ENCODE measurements around the gene PGK1. TPM values are rescaled to one million over a fixed set of nuclear protein-coding genes. Genes with fewer than 3 reads are reported as not detected.

The PGK1 gene
- total and polyA plus RNA-seq, 8 donors, result 270 to 420 (median 293) TPM

DNA sequence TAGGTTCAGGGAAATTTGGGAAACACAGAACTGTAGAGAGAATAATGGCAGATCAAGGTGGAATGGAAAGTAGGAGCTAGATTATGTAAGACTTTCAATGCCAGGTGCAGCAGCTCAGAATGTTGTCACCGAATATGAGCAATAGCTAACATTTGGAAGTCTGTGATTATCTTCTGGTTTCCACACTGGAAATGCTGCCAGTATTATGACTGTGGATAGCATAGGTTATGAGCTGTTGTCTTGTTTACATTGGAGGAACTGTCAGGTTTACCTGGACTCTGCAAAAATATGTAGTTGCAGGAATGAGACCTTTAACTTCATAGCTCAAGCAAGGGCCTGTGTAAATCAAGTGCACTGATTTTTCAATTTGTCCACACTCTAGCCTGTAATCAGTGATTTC is 61.4 kb downstream of the PGK1 start:
- intact Hi-C loops (cut with DNase I), result no loop called here
- Histone ChIP-seq H3K27ac (no peak overlapping the region), H3K4me3 (no peak overlapping the region), H3K4me1 (no peaks in the 10 kb centered on the region), H3K36me3 (no peaks in the 10 kb centered on the region), H3K27me3 (no peaks in the 10 kb centered on the region), H3K9me3 (no peaks in the 10 kb centered on the region)
- DNase-seq, result no peak
- TF ChIP-seq, protein P1, sequence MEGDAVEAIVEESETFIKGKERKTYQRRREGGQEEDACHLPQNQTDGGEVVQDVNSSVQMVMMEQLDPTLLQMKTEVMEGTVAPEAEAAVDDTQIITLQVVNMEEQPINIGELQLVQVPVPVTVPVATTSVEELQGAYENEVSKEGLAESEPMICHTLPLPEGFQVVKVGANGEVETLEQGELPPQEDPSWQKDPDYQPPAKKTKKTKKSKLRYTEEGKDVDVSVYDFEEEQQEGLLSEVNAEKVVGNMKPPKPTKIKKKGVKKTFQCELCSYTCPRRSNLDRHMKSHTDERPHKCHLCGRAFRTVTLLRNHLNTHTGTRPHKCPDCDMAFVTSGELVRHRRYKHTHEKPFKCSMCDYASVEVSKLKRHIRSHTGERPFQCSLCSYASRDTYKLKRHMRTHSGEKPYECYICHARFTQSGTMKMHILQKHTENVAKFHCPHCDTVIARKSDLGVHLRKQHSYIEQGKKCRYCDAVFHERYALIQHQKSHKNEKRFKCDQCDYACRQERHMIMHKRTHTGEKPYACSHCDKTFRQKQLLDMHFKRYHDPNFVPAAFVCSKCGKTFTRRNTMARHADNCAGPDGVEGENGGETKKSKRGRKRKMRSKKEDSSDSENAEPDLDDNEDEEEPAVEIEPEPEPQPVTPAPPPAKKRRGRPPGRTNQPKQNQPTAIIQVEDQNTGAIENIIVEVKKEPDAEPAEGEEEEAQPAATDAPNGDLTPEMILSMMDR (IDR thresholded peaks at IDR 0.05), result no peak
- ATAC-seq, result no peak

DNA sequence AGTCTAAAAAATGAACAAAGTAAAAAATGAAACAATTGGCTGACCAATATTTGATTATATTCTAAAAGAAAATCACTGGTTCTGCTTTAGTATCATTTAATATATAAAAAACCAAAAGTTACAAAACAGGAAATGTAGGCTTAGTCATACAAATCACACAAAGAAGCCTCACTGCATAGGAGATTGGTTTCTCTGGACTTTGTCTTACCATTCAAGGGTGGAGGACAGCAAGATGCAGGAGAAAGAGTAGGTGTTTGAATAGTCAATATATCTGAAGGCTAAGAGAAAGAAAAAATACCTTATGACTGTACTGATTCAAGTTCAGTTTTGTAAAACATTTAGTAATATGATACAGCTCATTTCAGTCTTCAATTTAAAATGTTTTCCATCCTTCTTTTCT is 64.0 kb downstream of the PGK1 start:
- DNase-seq (no peak), ATAC-seq (no peak)
- intact Hi-C loops (cut with DNase I), result no loop called here
- Histone ChIP-seq H3K9me3 (no peaks in the 10 kb centered on the region), H3K36me3 (no peaks in the 10 kb centered on the region), H3K27me3 (no peaks in the 10 kb centered on the region), H3K4me3 (no peak overlapping the region), H3K27ac (no peak overlapping the region), H3K4me1 (no peaks in the 10 kb centered on the region)
- TF ChIP-seq, protein P1 (IDR thresholded peaks at IDR 0.05), result no peak

Other genes with a start within 250 kb of the PGK1 start
- 10 to 100 TPM; 85.9 to 90.6 TPM for gene MAGT1, start 208.8 kb upstream of the PGK1 start, total RNA-seq
- gene MAGT1, start 208.8 kb upstream of the PGK1 start, polyA plus RNA-seq (ENCODE audit: insufficient read length in 6 of 6), result 10 to 100 TPM; 61.1 to 74.5 (median 71.9) TPM
- 100 to 1,000 TPM; 192 to 215 TPM for gene COX7B, start 204.8 kb upstream of the PGK1 start, total RNA-seq
- gene COX7B, start 204.8 kb upstream of the PGK1 start, polyA plus RNA-seq (ENCODE audit: insufficient read length in 6 of 6), result 100 to 1,000 TPM; 151 to 192 (median 174) TPM
- 10 to 100 TPM; 14.9 to 16.2 TPM for gene ATP7A, start 193.6 kb upstream of the PGK1 start, total RNA-seq
- 10 to 100 TPM; 17.5 to 20.8 (median 18.8) TPM for gene ATP7A, start 193.6 kb upstream of the PGK1 start, polyA plus RNA-seq (ENCODE audit: insufficient read length in 6 of 6)
- not detected for gene PGAM4, start 134.6 kb upstream of the PGK1 start, total RNA-seq
- gene PGAM4, start 134.6 kb upstream of the PGK1 start, polyA plus RNA-seq (ENCODE audit: insufficient read length in 6 of 6), result 1 to 10 TPM in 1 of 6 donors, under 1 TPM in 4, not detected in 1; 0.17 to 1.4 (median 0.64) TPM
- 10 to 100 TPM; 13.9 to 15.9 TPM for gene TAF9B, start 35.4 kb downstream of the PGK1 start, total RNA-seq
- gene TAF9B, start 35.4 kb downstream of the PGK1 start, polyA plus RNA-seq (ENCODE audit: insufficient read length in 6 of 6), result 10 to 100 TPM; 39.8 to 46.9 (median 41.6) TPM
- gene CYSLTR1, start 223.4 kb downstream of the PGK1 start, total RNA-seq, result 1 to 10 TPM; 2.8 to 5.8 TPM
- gene CYSLTR1, start 223.4 kb downstream of the PGK1 start, polyA plus RNA-seq (ENCODE audit: insufficient read length in 6 of 6), result 1 to 10 TPM; 1.4 to 2.3 (median 1.9) TPM